B cell (primary cell): ENCODE measurements around the gene MROH7. TPM values are rescaled to one million over a fixed set of nuclear protein-coding genes. Genes with fewer than 3 reads are reported as not detected.
A peak's percentile ranks its signal among the peaks of the same experiment; 100 is the strongest.

ENCODE experiments used
- ATAC-seq: fragments of 200-7000 bp; cut with Tn5 transposase; one replicate; pipeline ENCODE4 v1.10.0; 2021; ENCODE audit warnings: low read depth, mild to moderate bottlenecking, moderate number of reproducible peaks, moderate library complexity
- CTCF ChIA-PET: fragments of 350-600 bp; sonication (Branson Sonifier 250); formaldehyde crosslinking; loops from one replicate; lab custom pipeline; 2021; ENCODE audit warnings: antibody characterized with exemption, inconsistent platforms; lab: Charles Lee
- POLR2A ChIA-PET: fragments of 350-600 bp; sonication (Branson Sonifier 250); formaldehyde crosslinking; loops from one replicate; lab custom pipeline; 2021; ENCODE audit warnings: antibody characterized with exemption; lab: Charles Lee
- DNase-seq: peaks from one replicate; pipeline ENCODE4 v3.0.0; 2013
- H2AFZ ChIP-seq: 2 replicates; pipeline ENCODE4 v1.6.1; 2012; ENCODE audit warnings: mild to moderate bottlenecking, low read depth, low read length; ENCODE audit not compliant: insufficient read depth, poor library complexity, severe bottlenecking
- H3K27ac ChIP-seq, 2 donors: 1 replicate in 1 of 2; 2 replicates in 1 of 2; pipeline ENCODE4 v1.5.1; 2012 to 2013; ENCODE audit warnings: low read length in 2 of 2, mild to moderate bottlenecking in 2 of 2, moderate library complexity in 1 of 2
- H3K27me3 ChIP-seq, 4 experiments: fragments of 200-600 bp in 1 of 4; sonication (generic) in 1 of 4; replicated peaks in 1 of 4; 1 replicate in 2 of 4; 2 replicates in 2 of 4; pipeline versions ENCODE4 v1.6.1 to v1.7.0; 2013 to 2016; ENCODE audit warnings: low read length in 3 of 4, mild to moderate bottlenecking in 2 of 4, mixed read lengths in 1 of 4, moderate library complexity in 1 of 4; ENCODE audit not compliant: insufficient read depth in 4 of 4, control insufficient read depth in 3 of 4; ENCODE audit errors: control extremely low read depth in 1 of 4
- H3K36me3 ChIP-seq, 2 experiments: replicated peaks in 1 of 2; 1 replicate in 1 of 2; 2 replicates in 1 of 2; pipeline versions ENCODE4 v1.6.1 to v1.7.1; 2013; ENCODE audit warnings: low read length in 1 of 2; ENCODE audit not compliant: insufficient read depth in 2 of 2, control insufficient read depth in 1 of 2; ENCODE audit errors: control extremely low read depth in 1 of 2, extremely low read depth in 1 of 2
- H3K4me1 ChIP-seq, 2 donors: fragments of 200-600 bp in 1 of 2; sonication (generic) in 1 of 2; 1 replicate in 1 of 2; 2 replicates in 1 of 2; pipeline versions ENCODE4 v1.5.1 to v1.6.1; 2013 to 2017; ENCODE audit warnings: low read length in 2 of 2; ENCODE audit not compliant: control insufficient read depth in 2 of 2, insufficient read depth in 2 of 2
- H3K4me2 ChIP-seq: replicated peaks from 2 replicates; pipeline ENCODE3; 2012; ENCODE audit warnings: mild to moderate bottlenecking, low read depth, low read length; ENCODE audit not compliant: poor library complexity, severe bottlenecking
- H3K4me3 ChIP-seq, 5 experiments: fragments of 200-600 bp in 1 of 5; sonication (generic) in 1 of 5; 1 replicate in 3 of 5; 2 replicates in 2 of 5; pipeline versions ENCODE4 v1.5.1 to v1.7.0; 2011 to 2016; ENCODE audit warnings: low read length in 4 of 5, mild to moderate bottlenecking in 4 of 5, low read depth in 2 of 5, control low read depth in 1 of 5, moderate library complexity in 1 of 5; ENCODE audit not compliant: insufficient read depth in 1 of 5; ENCODE audit errors: control extremely low read depth in 1 of 5, extremely low read depth in 1 of 5
- H3K79me2 ChIP-seq: fragments of 200-600 bp; sonication (generic); one replicate; pipeline ENCODE4 v1.6.0; 2016; ENCODE audit warnings: low read length; ENCODE audit not compliant: control insufficient read depth, insufficient read depth
- H3K9ac ChIP-seq: fragments of 200-600 bp; sonication (generic); 2 replicates; pipeline ENCODE4 v1.6.1; 2017; ENCODE audit warnings: mild to moderate bottlenecking, low read length, moderate library complexity
- H3K9me3 ChIP-seq, 3 donors: one replicate each; pipeline versions ENCODE4 v1.6.1 to v1.7.1; 2013; ENCODE audit warnings: low read length in 2 of 3; ENCODE audit not compliant: control insufficient read depth in 2 of 3, insufficient read depth in 1 of 3; ENCODE audit errors: control extremely low read depth in 1 of 3
- H4K20me1 ChIP-seq: 2 replicates; pipeline ENCODE4 v1.6.0; 2012; ENCODE audit warnings: mild to moderate bottlenecking, low read length; ENCODE audit not compliant: insufficient read depth, control insufficient read depth, poor library complexity, severe bottlenecking
- H3K27ac Mint-ChIP-seq: one replicate; pipeline ENCODE4 v1.8.0; 2021; ENCODE audit warnings: mixed read lengths
- H3K27me3 Mint-ChIP-seq: one replicate; pipeline ENCODE4 v1.8.0; 2021; ENCODE audit warnings: mixed read lengths
- H3K4me1 Mint-ChIP-seq: one replicate; pipeline ENCODE4 v1.8.0; 2021; ENCODE audit warnings: mixed read lengths
- H3K4me3 Mint-ChIP-seq: one replicate; pipeline ENCODE4 v1.8.0; 2021; ENCODE audit warnings: mixed read lengths
- H3K9me3 Mint-ChIP-seq: one replicate; pipeline ENCODE4 v1.8.0; 2022; ENCODE audit warnings: mixed read lengths; ENCODE audit not compliant: insufficient read depth
- CTCF ChIP-seq: fragments of 200-600 bp; IDR thresholded peaks from one replicate; pipeline ENCODE4 v1.8.0; 2022; ENCODE audit warnings: antibody characterized with exemption, mild to moderate bottlenecking
- EZH2 ChIP-seq: IDR thresholded peaks from 2 replicates; pipeline ENCODE4 v1.6.1; 2012; ENCODE audit warnings: borderline replicate concordance, low read depth, mild to moderate bottlenecking, moderate library complexity, low read length; ENCODE audit not compliant: insufficient read depth, poor library complexity, severe bottlenecking
- WGBS: methylation state at CpG from one replicate; pipeline ENCODE4 v1.1.5; 2013; ENCODE audit warnings: missing lambda C conversion rate; ENCODE audit not compliant: insufficient coverage; 5-methylcytosine and 5-hydroxymethylcytosine counted together
- intact Hi-C: fragments of 100-400 bp; cut with micrococcal nuclease; formaldehyde crosslinking; loops from one replicate; pipeline ENCODE4 v1.10.0; 2022
- polyA plus RNA-seq: library from polyadenylated mRNA; depleted of rRNA; stranded (reverse); fragments of >200 nt; gene quantifications from 2 replicates; pipeline ENCODE4 v1.2.3, GENCODE V29; 2012
- total RNA-seq, 2 donors: library from RNA; stranded (reverse); fragments of 120-200 nt in 1 of 2; gene quantifications; 1 replicate in 1 of 2; 2 replicates in 1 of 2; pipeline versions ENCODE4 v1.2.3 to v1.2.4, GENCODE V29; 2013 to 2022

The MROH7 gene
- total and polyA plus RNA-seq, 2 donors (not counting 1 experiment from before 2014, with no cell fraction given): not detected

GRCh38 chr1:54714881-54715492 lies 73.4 kb downstream of the MROH7 start:
- intact Hi-C loops: loop anchor here (1.0 to 2.0 kb wide), 4 partner anchors 49 to 769 kb away; partner anchors contain the start of genes DHCR24, LRRC42, PARS2 and SSBP3
- Histone ChIP-seq H3K36me3 (peaks cover 0 to 10% of the 10 kb centered on the region in 2 experiments), H4K20me1 (peaks cover 4% of the 10 kb centered on the region), H3K79me2 (peaks cover 28% of the 10 kb centered on the region), H3K9ac (peak overlapping the region; percentile 83), H3K4me1 (peaks cover 16 to 17% of the 10 kb centered on the region in 2 donors), H3K27me3 (no peaks in the 10 kb centered on the region), H3K4me2 (peak overlapping the region; percentile 79), H3K9me3 (no peaks in the 10 kb centered on the region), H3K4me3 (peak overlapping the region; percentile 81 to 92 (median 91)), H3K27ac (peak overlapping the region; percentile 14 to 71), H2AFZ (peak overlapping the region; percentile 95)
- Mint-ChIP-seq H3K9me3 (no peaks in the 10 kb centered on the region), H3K27ac (peak overlapping the region; percentile 83), H3K4me1 (peaks cover 26% of the 10 kb centered on the region), H3K27me3 (no peaks in the 10 kb centered on the region), H3K4me3 (peak overlapping the region; percentile 87)
- no peak for TF ChIP-seq EZH2
- no peak for TF ChIP-seq CTCF
- ChIA-PET CTCF (interaction anchor here (1.7 kb wide), 1 partner anchor 86 kb away, joined by 5 read pairs; the partner anchor contains the start of gene TTC22), POLR2A (interaction anchor here (1.2 kb wide), 1 partner anchor 86 kb away, joined by 3 read pairs; the partner anchor contains the start of gene TTC22)
- 98% methylated on average over 7 of the region's 7 CpGs for WGBS
- ATAC-seq (no peak), DNase-seq (no peak)
